Stomach (tissue), 4 donors: Measurements from ENCODE around the gene KRTAP29-1.

Source experiments
- POLR2A ChIP-seq, 4 donors: fragments of 450-650 bp; IDR thresholded peaks; one replicate each; pipeline ENCODE4 v1.6.1; 2016; ENCODE audit warnings: antibody characterized with exemption in 4 of 4, control low read depth in 2 of 4, mild to moderate bottlenecking in 1 of 4, moderate library complexity in 1 of 4
- POLR2AphosphoS5 ChIP-seq, 3 donors: sonication (generic); formaldehyde crosslinking; IDR thresholded peaks; one replicate each; pipeline ENCODE4 v1.6.1; 2016; ENCODE audit warnings: antibody characterized with exemption in 3 of 3
- TF ChIP-seq, protein P1 (sequence below), 7 experiments: fragments of 450-650 bp in 4 of 7; fragments of 200-600 bp in 3 of 7; sonication (generic) in 3 of 7; IDR thresholded peaks; one replicate each; pipeline ENCODE4 v1.5.1; 2016 to 2019; ENCODE audit warnings: antibody characterized with exemption in 7 of 7, control low read depth in 2 of 7, mild to moderate bottlenecking in 1 of 7

DNA sequence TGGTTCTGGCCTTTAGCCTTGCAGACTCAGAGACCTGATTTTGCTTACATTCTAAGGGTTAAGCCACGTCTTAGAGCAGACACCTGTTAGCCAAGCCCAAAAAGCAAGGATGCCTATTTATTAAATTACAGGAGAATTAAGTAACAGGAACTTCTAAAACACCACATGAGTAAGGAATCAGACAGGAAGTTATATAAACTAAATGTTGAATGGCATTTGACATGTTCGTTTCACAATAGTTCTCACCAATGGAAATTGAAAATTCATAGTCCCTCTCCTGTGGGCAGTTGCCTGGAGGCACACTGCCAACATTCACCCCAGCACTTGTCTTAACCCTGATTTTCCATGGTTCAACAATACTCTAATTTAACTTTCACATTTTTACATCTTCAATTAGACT is 18.1 kb downstream of the KRTAP29-1 start:
- TF ChIP-seq POLR2AphosphoS5 (IDR thresholded peaks at IDR 0.05) (no peak), POLR2A (IDR thresholded peaks at IDR 0.05) (no peak)
- TF ChIP-seq, protein P1, sequence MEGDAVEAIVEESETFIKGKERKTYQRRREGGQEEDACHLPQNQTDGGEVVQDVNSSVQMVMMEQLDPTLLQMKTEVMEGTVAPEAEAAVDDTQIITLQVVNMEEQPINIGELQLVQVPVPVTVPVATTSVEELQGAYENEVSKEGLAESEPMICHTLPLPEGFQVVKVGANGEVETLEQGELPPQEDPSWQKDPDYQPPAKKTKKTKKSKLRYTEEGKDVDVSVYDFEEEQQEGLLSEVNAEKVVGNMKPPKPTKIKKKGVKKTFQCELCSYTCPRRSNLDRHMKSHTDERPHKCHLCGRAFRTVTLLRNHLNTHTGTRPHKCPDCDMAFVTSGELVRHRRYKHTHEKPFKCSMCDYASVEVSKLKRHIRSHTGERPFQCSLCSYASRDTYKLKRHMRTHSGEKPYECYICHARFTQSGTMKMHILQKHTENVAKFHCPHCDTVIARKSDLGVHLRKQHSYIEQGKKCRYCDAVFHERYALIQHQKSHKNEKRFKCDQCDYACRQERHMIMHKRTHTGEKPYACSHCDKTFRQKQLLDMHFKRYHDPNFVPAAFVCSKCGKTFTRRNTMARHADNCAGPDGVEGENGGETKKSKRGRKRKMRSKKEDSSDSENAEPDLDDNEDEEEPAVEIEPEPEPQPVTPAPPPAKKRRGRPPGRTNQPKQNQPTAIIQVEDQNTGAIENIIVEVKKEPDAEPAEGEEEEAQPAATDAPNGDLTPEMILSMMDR (IDR thresholded peaks at IDR 0.05): no peak
